Psoas muscle (tissue), 8 donors: ENCODE results near the gene FAM241A. TPM values are rescaled to one million over a fixed set of nuclear protein-coding genes. Genes with fewer than 3 reads are reported as not detected.

Experiments
- ATAC-seq, 4 donors: fragments of 200-7000 bp; cut with Tn5 transposase; one replicate each; pipeline ENCODE4 v1.9.1; 2020; ENCODE audit warnings: moderate library complexity in 3 of 4, mild to moderate bottlenecking in 2 of 4
- DNase-seq, 2 donors: peaks; one replicate each; pipeline ENCODE4 v3.0.0-alpha.2; 2020
- H3K27ac ChIP-seq: fragments of 200-600 bp; one replicate; pipeline ENCODE4 v1.8.0; 2022
- H3K27me3 ChIP-seq, 3 donors: fragments of 200-600 bp in 1 of 3; one replicate each; pipeline versions ENCODE4 v1.6.1 to v1.8.0; 2013 to 2022; ENCODE audit warnings: low read length in 2 of 3, mild to moderate bottlenecking in 2 of 3, moderate library complexity in 1 of 3; ENCODE audit not compliant: insufficient read depth in 3 of 3
- H3K36me3 ChIP-seq, 2 donors: fragments of 200-600 bp in 1 of 2; one replicate each; pipeline versions ENCODE4 v1.6.1 to v1.8.0; 2013 to 2022; ENCODE audit warnings: low read depth in 1 of 2, mild to moderate bottlenecking in 1 of 2, moderate library complexity in 1 of 2; ENCODE audit not compliant: insufficient read depth in 1 of 2
- H3K4me1 ChIP-seq: fragments of 200-600 bp; one replicate; pipeline ENCODE4 v1.8.0; 2022
- H3K4me3 ChIP-seq: fragments of 200-600 bp; one replicate; pipeline ENCODE4 v1.8.0; 2022; ENCODE audit warnings: mild to moderate bottlenecking
- H3K9me3 ChIP-seq: fragments of 200-600 bp; one replicate; pipeline ENCODE4 v1.8.0; 2022
- CTCF ChIP-seq: fragments of 200-600 bp; IDR thresholded peaks from one replicate; pipeline ENCODE4 v1.8.0; 2022; ENCODE audit warnings: antibody characterized with exemption
- WGBS, 3 donors: extraction: QIAGEN DNeasy Blood & Tissue Kit; methylation state at CpG; one replicate each; pipeline versions ENCODE4 v1.1.6 to v1.1.7; 2013; 5-methylcytosine and 5-hydroxymethylcytosine counted together
- intact Hi-C, 2 donors: fragments of 100-400 bp; cut with DNase I; formaldehyde crosslinking; loops; one replicate each; pipeline versions ENCODE4 v1.11.0 to v1.14.2; 2022
- polyA plus RNA-seq, 3 donors: library from polyadenylated mRNA; stranded (reverse); fragments of 200-250 nt; gene quantifications; one replicate each; pipeline ENCODE4 v1.2.3, GENCODE V29; 2013
- total RNA-seq, 4 donors: library from RNA; stranded (reverse); fragmentation: NEBNext Ultra II Directional in 2 of 4; extraction: Animal tissue kit (Norgen Biotek cat#: 25700) in 2 of 4; gene quantifications; one replicate each; pipeline versions ENCODE4 v1.2.1 to v1.2.4, GENCODE V29; 2021 to 2023
- donor health status: healthy with polysubstance abuse.
- donor health status: DM: no; HTN: no; CAD: no; lungs with moderate emphysema.
- donor health status: Bipolar disorder and iron deficiency.
- donor health status: healthy.
- donor health status: DM: yes; HTN: yes; CAD: no.
- donor health status: DM: no; HTN: no; CAD: no.
- donor health status: DM: no; HTN: no; CAD: no.
- donor health status: DM: yes; HTN: yes; CAD: no.

FAM241A gene
- total and polyA plus RNA-seq, 7 donors, result 2.6 to 6.0 (median 3.1) TPM

- Histone ChIP-seq H3K27me3 (no peaks in the 10 kb centered on the region), H3K36me3 (peaks cover 0 to 7% of the 10 kb centered on the region in 2 donors), H3K27ac (no peak overlapping the region), H3K9me3 (no peaks in the 10 kb centered on the region), H3K4me3 (no peak overlapping the region), H3K4me1 (peaks cover 4% of the 10 kb centered on the region)
- ATAC-seq, result no peak
- no peak for TF ChIP-seq CTCF
- DNase-seq, result no peak
- 100% methylated on average over 1 of the region's 1 CpG for WGBS, 3 donors
- intact Hi-C loops, result no loop called here
Measured at GRCh38 chr4:112184438-112184837, 39.2 kb downstream of the FAM241A start.

GRCh38 chr4:112185334-112185733 is 40.1 kb downstream of the FAM241A start:
- Histone ChIP-seq H3K9me3 (no peaks in the 10 kb centered on the region), H3K27ac (no peak overlapping the region), H3K4me1 (peaks cover 4% of the 10 kb centered on the region), H3K4me3 (no peak overlapping the region), H3K27me3 (no peaks in the 10 kb centered on the region), H3K36me3 (peaks cover 0 to 7% of the 10 kb centered on the region in 2 donors)
- ATAC-seq (no peak), DNase-seq (no peak)
- intact Hi-C loops, result no loop called here
- no peak for TF ChIP-seq CTCF
- WGBS, 3 donors, result 93 to 98% (median 94%) methylated on average over 2 of the region's 2 CpGs

- 75 to 85% (median 77%) methylated on average over 8 of the region's 8 CpGs for WGBS, 3 donors
- Histone ChIP-seq H3K4me3 (no peak overlapping the region), H3K9me3 (no peaks in the 10 kb centered on the region), H3K27ac (no peak overlapping the region), H3K4me1 (peaks cover under 1% of the 10 kb centered on the region), H3K27me3 (no peaks in the 10 kb centered on the region), H3K36me3 (peaks cover 0 to 7% of the 10 kb centered on the region in 2 donors)
- TF ChIP-seq CTCF, result no peak
- ATAC-seq, result no peak
- DNase-seq, result no peak
- intact Hi-C loops, result no loop called here
Measured at GRCh38 chr4:112185740-112186670, 40.8 kb downstream of the FAM241A start.

GRCh38 chr4:112189754-112190153 is 44.5 kb downstream of the FAM241A start:
- peaks cover 0 to 7% of the 10 kb centered on the region in 2 donors for H3K36me3 ChIP-seq
- H3K4me1 ChIP-seq, result no peaks in the 10 kb centered on the region
- ATAC-seq (no peak), DNase-seq (no peak)
- H3K9me3 ChIP-seq, result no peaks in the 10 kb centered on the region
- H3K27ac ChIP-seq, result no peak overlapping the region
- intact Hi-C loops, result no loop called here
- no peaks in the 10 kb centered on the region for H3K27me3 ChIP-seq
- TF ChIP-seq CTCF, result no peak
- 28 to 48% (median 45%) methylated on average over 2 of the region's 2 CpGs for WGBS, 3 donors
- no peak overlapping the region for H3K4me3 ChIP-seq
